LNCAP (cell line): ENCODE data around the gene COMMD2.

Experiments used
- TF ChIP-seq, protein P1 (sequence below): fragments of 450-650 bp; IDR thresholded peaks from 2 replicates; pipeline ENCODE4 v1.5.1; 2017; ENCODE audit warnings: mild to moderate bottlenecking

The COMMD2 gene

DNA sequence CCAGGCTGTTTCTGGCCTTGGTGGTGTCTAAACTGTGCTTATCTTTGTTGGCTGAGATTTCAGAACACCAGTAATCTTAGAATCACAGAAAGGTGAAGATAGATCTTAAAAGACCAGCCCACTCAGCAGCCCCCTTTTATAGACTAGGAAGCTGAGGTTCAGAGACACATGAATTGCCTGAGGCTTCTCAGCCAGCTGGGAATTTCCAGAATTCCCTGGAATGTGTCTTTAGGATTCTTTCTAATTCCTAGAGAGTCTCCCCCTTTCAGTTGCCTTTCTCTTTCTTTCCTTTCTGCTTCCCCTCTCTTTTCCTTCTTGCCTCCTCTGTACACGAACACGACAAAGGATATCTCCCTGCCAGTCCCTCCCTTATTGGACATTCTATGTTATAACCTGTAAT, 20.6 kb upstream of the COMMD2 start:
- TF ChIP-seq, protein P1, sequence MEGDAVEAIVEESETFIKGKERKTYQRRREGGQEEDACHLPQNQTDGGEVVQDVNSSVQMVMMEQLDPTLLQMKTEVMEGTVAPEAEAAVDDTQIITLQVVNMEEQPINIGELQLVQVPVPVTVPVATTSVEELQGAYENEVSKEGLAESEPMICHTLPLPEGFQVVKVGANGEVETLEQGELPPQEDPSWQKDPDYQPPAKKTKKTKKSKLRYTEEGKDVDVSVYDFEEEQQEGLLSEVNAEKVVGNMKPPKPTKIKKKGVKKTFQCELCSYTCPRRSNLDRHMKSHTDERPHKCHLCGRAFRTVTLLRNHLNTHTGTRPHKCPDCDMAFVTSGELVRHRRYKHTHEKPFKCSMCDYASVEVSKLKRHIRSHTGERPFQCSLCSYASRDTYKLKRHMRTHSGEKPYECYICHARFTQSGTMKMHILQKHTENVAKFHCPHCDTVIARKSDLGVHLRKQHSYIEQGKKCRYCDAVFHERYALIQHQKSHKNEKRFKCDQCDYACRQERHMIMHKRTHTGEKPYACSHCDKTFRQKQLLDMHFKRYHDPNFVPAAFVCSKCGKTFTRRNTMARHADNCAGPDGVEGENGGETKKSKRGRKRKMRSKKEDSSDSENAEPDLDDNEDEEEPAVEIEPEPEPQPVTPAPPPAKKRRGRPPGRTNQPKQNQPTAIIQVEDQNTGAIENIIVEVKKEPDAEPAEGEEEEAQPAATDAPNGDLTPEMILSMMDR, result no peak

- TF ChIP-seq, protein P1, result peak; percentile 93
Measured at GRCh38 chr3:149771652-149772271, 19.5 kb upstream of the COMMD2 start.

DNA sequence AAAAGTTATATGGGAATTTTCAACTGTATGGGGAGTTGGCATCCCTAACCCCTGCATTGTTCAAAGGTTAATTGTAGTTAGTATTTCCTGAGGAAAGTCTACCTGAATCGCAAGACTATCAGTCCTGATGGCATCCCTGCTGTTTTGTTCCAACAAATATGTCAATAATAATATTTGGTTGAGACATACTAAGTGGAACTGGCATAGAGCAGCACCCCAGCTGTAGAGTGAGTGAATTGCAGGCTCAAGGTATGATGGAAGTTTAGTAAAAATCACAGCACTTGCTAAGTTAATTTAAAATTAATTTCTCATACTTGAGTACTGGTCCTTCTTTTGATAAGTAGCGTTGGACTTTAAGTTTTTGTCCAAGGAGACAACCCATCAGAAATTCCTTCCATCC, 18.0 kb upstream of the COMMD2 start:
- TF ChIP-seq, protein P1, result no peak

DNA sequence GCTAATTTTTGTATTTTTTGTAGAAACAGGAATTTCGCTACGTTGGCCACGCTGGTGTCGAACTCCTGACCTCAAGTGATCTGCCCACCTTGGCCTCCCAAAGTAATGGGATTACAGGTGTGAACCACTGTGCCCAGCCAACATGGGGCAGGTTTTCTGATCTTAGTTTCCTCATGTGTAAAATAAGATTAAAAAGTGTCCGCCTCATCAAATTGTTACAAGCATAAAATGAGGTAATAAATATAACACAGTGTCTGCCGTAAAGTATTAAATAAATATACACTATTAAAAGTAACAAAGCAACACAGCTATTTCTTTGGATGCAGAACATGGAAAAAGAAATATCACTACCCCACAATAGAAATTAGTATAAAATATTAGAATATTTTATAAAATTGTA, 16.4 kb upstream of the COMMD2 start:
- TF ChIP-seq, protein P1, result no peak

GRCh38 chr3:149767720-149768119, 15.4 kb upstream of the COMMD2 start:
- TF ChIP-seq, protein P1, result no peak

DNA sequence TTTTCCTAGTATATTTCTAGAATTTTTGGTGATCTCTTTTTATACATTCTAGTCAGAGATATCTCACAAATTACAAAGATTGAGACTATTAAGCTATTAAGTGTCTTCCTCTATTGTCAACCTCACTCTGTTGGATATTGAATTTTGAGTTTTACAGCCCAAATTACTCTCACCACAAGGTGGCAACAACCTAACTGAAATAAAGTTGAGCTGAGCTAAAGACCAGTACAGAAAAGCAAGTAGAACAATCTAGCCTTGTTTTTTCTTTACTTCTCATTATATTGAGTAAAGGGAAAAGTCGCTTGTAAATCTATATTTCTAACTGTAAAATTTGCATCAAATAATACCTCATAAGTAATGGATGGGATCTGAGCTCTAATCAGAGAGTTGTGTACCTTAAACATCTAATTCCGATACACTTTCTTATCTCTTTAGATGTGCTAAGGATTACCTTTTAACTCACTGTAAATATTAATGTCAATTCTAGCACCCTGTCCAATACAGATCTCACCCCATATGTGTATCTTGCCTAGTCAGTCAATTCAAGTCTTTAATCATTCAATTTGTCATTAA, 13.6 kb upstream of the COMMD2 start:
- TF ChIP-seq, protein P1, result peak; percentile 65

GRCh38 chr3:149764302-149764701, 12.0 kb upstream of the COMMD2 start:
- TF ChIP-seq, protein P1, result no peak
